Tracheal epithelial cell (primary cell): ENCODE measurements around the gene SERTAD1. TPM values are rescaled to one million over a fixed set of nuclear protein-coding genes. Genes with fewer than 3 reads are reported as not detected.

Experiments
- total RNA-seq: library from RNA; depleted of rRNA; stranded (reverse); fragments of >200 nt; gene quantifications from 2 replicates; pipeline ENCODE4 v1.2.1, GENCODE V29; 2014

SERTAD1 gene, protein sequence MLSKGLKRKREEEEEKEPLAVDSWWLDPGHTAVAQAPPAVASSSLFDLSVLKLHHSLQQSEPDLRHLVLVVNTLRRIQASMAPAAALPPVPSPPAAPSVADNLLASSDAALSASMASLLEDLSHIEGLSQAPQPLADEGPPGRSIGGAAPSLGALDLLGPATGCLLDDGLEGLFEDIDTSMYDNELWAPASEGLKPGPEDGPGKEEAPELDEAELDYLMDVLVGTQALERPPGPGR
- total RNA-seq: 26.7 and 37.7 TPM in 2 replicates

DNA sequence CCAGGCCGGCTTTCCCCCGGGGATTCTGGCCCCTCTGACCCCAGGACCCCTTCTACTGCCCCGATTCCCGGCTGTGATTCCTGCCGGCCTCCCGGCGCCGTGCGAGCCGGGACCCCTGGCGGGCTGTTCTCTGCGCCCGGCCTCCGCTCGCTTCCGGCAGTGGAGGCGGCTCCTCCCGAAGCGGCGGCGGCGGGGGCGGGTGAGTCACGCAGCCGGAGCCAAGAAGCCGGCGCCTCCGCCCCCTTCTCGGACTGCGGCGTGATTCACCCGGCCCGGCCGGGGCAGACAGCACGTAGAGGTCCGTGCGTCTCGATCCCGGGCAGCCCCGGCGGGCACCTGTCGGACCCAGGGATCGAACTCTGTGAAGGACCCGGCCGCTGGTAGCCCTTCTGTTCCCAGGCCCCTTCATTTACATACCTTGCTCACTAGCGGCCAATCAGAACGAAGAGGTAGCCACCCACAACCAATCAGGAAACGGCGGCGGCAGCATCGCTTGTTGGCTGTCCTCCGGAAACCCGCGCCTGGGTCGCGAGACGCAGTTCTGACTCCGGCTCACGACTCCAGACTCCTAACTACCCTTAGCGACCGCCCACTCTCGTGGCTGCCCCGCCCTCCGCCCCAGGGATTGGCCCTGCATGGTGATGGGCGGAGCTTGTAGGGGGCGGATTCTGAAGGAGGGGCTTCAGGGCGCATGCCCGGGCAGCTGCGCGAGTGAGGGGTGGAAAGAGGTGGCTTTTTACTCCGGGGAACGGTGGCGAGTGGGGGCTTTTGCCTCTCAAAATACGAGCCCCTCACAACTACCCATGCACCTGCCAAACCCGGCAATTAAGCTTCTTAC lies at the start of gene SERTAD1:
Gene SERTAD1 (minus strand): TSS at position 543 of the 838 bp plus-strand sequence. CDS start 2,446 bp downstream, outside the sequence.

GRCh38 chr19:40466985-40467734 lies 41.4 kb upstream of the SERTAD1 start, which contains the start of gene SPTBN4:
Gene SPTBN4 (plus strand): TSS chr19:40467001. CDS start chr19:40472622, 5,621 bp downstream.

GRCh38 chr19:40465557-40466218 lies 39.9 kb upstream of the SERTAD1 start, which contains the start of gene BLVRB:
Gene BLVRB (minus strand): TSS chr19:40465745. CDS start chr19:40465688, 57 bp downstream.

DNA sequence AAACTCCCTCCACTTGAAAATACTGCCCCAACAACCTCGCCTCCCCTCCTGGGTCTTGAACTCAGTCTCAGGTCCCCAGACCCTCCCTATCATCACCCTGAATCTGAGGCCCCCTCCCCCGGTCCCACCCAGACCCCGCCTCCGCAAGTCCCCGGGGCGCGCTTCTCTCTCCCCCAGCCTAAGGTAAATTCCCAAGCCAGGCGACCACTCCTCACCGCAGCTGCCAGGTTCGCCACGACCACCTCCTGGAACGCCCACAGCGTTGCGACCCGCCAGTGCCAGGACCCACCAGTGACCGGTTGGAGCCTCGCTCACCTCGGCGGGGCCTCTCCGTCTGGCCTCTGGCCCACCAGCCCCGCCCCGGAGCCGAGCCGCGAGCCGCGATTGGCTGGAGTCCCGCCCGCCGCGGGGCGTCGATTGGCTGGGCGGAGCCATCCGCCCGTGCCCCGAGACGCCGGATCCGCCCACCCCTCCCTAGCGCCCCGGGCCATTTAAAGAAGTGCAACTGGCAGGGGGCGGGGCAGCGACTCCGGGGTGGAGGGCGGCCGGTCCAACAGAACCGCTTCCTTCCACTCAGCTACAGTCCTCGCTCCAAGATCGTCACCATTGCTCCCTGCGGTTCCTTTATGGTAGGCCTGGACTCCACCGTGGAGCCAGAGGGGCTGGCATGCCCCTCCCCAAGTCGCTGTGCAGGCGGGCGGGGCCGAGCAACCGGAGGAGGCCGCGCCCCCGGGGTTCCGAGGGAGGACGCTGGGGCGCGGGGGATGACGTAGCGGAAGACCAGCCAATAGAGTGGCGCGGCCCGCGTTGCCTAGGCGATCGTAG lies 18.4 kb upstream of the SERTAD1 start, which contains the start of gene SERTAD3:
Gene SERTAD3 (minus strand): TSS at position 336 of the 825 bp plus-strand sequence. CDS start 2,255 bp downstream, outside the sequence.

DNA sequence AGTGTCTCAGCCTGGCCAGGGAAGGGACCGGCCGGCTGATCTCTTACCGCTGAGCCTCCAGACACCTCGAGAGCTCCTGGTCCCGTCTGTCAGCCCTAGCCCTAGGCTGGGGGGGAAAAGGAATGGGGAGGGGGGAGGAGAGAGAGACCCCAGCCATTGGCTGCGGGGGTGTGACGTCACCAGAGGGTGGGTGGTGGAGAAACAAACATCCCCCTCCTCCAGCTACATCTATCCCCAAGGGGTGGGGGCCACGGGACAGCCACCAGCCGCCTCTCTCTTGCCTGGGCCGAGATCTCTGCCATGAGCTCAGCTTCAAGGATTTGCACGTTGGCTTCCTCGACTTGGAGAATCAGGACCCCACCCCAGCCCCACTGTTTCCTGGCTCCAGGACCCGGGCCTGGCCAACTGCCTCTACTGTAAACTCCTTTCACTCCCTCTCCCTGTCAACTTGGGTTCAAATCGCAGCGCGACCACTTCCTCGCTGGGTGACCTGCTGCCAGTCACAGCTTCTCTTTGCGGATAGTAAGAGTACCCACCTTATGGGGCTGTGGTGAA lies 12.4 kb downstream of the SERTAD1 start, which contains the start of gene PRX:
Gene PRX (minus strand): TSS at position 88 of the 555 bp plus-strand sequence. CDS start 5,446 bp downstream, outside the sequence.

DNA sequence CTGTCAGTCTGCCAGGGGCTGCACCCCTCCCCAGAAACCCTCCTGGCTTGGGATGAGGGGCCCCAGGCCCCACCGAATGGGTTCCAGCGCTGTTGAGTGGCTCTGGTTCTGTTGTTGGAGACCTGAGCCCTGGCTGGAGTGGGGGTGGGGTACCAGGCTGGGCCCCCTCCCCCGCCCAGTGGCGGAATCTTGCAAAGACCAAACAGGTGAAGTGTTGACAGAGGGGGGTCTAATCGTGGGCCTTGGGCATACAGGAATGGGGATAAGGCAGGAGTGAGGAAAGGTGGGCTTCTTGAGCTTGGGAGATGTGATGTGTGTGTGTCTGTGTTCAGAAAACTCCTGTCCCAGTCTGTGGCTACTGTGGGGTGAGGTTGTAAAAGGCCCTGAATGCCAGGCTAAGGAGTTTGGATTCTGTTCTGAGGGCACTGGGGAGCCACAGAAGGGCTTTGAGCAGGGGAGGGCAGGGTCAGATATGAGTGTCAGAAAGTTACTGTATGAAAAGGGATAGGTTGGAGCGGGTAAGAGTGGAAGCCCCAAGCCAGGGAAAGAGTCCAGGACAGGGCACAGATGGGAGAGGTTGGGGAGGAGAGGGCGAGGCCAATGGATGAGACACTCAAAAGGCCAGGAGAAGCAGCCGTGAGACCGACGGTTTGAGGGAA lies 35.6 kb downstream of the SERTAD1 start, which contains the start of gene HIPK4:
Gene HIPK4 (minus strand): TSS at position 98 of the 659 bp plus-strand sequence. CDS start 279 bp downstream, outside the sequence.

Other genes with a start within 250 kb of the SERTAD1 start
- gene MAP3K10, start 234.6 kb downstream of the SERTAD1 start, total RNA-seq: 6.2 and 8.0 TPM in 2 replicates
- not detected in 2 replicates for gene TTC9B, start 207.6 kb downstream of the SERTAD1 start, total RNA-seq
- gene CCNP, start 199.3 kb downstream of the SERTAD1 start, total RNA-seq: 0.21 TPM in 1 of 2 replicates, not detected in the other
- 68.2 and 83.1 TPM in 2 replicates for gene AKT2, start 140.6 kb downstream of the SERTAD1 start, total RNA-seq
- 5.3 and 7.5 TPM in 2 replicates for gene C19orf47, start 77.6 kb downstream of the SERTAD1 start, total RNA-seq
- gene PLD3, start 77.3 kb downstream of the SERTAD1 start, total RNA-seq: 239 and 300 TPM in 2 replicates
- not detected in 2 replicates for gene HIPK4, start 35.8 kb downstream of the SERTAD1 start, total RNA-seq
- gene PRX, start 12.6 kb downstream of the SERTAD1 start, total RNA-seq: 1.9 and 4.5 TPM in 2 replicates
- 16.6 and 28.8 TPM in 2 replicates for gene SERTAD3, start 18.3 kb upstream of the SERTAD1 start, total RNA-seq
- gene BLVRB, start 39.8 kb upstream of the SERTAD1 start, total RNA-seq: 313 and 530 TPM in 2 replicates
- gene SPTBN4, start 41.0 kb upstream of the SERTAD1 start, total RNA-seq: 0.24 and 0.43 TPM in 2 replicates
- 22.9 and 32.4 TPM in 2 replicates for gene SHKBP1, start 150.9 kb upstream of the SERTAD1 start, total RNA-seq
- 29.4 and 38.4 TPM in 2 replicates for gene LTBP4, start 175.4 kb upstream of the SERTAD1 start, total RNA-seq